Heart left ventricle (tissue), 13 donors: ENCODE data around the gene IPO13.

Experiments
- POLR2A ChIP-seq, 2 donors: fragments of 450-650 bp; IDR thresholded peaks; one replicate each; pipeline ENCODE4 v1.6.1; 2017; ENCODE audit warnings: antibody characterized with exemption in 2 of 2, mild to moderate bottlenecking in 2 of 2, moderate library complexity in 2 of 2
- TF ChIP-seq, protein P1 (sequence below), 12 donors: fragments of 200-600 bp; sonication (generic) in 4 of 12; IDR thresholded peaks; one replicate each; pipeline versions ENCODE4 v1.5.0 to v1.8.0; 2018 to 2022; ENCODE audit warnings: antibody characterized with exemption in 12 of 12, mild to moderate bottlenecking in 5 of 12
- donor health status: ischemic (EF 13 %, LVEDD 7.1; RV severe dilation, severe dysfunction).
- donor health status: DM: no; HTN: yes; CAD: no.
- donor health status: DM: no; HTN: no; CAD: no.
- donor health status: ischemic (EF 25% LVEDD 6.9; RV normal size, moderate dysfunction).
- donor health status: ischemic (EF 25% LVEDD 5.7; RV mildly dilated, moderate dysfunction).
- donor health status: ischemic (EF 35%, LVEDD 5.7; RV mildly dilated, moderate dysfunction).
- donor health status: nonischemic (EF 11% LVEDD 7.7; RV severe dilation, severe dysfunction).
- donor health status: DM: yes; HTN: yes; CAD: no.
- donor health status: PGD.
- donor health status: ischemic (EF 29% LVEDD 5.4; RV normal size, mild dysfunction).
- donor health status: nonischemic (EF 23%, LVEDD 6.1; RV moderate dilation, normal function).

DNA sequence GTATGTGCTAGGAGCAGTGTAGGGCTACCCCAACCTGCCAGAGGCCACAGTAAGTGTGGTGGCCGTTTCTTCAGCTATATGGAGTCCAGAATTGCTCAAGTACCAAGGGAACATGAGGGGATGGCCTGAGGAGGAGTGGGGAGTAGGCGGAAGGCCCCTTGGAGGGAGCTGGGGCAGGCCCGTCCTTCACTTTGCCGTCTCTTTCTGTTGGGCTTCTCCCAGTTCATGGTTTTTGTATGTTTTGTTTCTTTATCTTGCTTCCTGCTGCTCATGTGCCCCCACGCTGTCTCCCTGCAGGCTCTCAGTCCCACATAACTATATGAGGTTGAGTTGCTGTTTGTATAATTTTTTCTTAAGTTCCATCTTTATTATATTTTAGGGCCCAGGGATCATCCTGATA, 17.1 kb downstream of the IPO13 start:
- no peak for TF ChIP-seq POLR2A (IDR thresholded peaks at IDR 0.05)
- TF ChIP-seq, protein P1, sequence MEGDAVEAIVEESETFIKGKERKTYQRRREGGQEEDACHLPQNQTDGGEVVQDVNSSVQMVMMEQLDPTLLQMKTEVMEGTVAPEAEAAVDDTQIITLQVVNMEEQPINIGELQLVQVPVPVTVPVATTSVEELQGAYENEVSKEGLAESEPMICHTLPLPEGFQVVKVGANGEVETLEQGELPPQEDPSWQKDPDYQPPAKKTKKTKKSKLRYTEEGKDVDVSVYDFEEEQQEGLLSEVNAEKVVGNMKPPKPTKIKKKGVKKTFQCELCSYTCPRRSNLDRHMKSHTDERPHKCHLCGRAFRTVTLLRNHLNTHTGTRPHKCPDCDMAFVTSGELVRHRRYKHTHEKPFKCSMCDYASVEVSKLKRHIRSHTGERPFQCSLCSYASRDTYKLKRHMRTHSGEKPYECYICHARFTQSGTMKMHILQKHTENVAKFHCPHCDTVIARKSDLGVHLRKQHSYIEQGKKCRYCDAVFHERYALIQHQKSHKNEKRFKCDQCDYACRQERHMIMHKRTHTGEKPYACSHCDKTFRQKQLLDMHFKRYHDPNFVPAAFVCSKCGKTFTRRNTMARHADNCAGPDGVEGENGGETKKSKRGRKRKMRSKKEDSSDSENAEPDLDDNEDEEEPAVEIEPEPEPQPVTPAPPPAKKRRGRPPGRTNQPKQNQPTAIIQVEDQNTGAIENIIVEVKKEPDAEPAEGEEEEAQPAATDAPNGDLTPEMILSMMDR (IDR thresholded peaks at IDR 0.05): no peak
